A549 (cell line): ENCODE measurements around the gene DMRT3. TPM values are rescaled to one million over a fixed set of nuclear protein-coding genes. Genes with fewer than 3 reads are reported as not detected.

Experiments used
- ATAC-seq, 2 experiments: fragments of 200-7000 bp in 1 of 2; fragments of >200 bp in 1 of 2; cut with Nextera tagmentation in 1 of 2; cut with Tn5 transposase in 1 of 2; 3 replicates each; pipeline versions ENCODE4 v1.8.0 to v1.9.1; 2018 to 2020; ENCODE audit warnings: mild to moderate bottlenecking in 1 of 2, moderate library complexity in 1 of 2
- CTCF ChIA-PET: fragments of 300-600 bp; sonication (Branson Sonifier 250); formaldehyde crosslinking; extraction: SDS; loops from one replicate; lab custom pipeline; 2021; ENCODE audit warnings: antibody characterized with exemption, inconsistent platforms; lab: Yijun Ruan, JAX
- POLR2A ChIA-PET: fragments of 350-600 bp; formaldehyde crosslinking; extraction: SDS; loops from one replicate; lab custom pipeline; 2021; ENCODE audit warnings: antibody characterized with exemption, inconsistent platforms; lab: Yijun Ruan, JAX
- DNase-seq, 2 experiments: peaks; one replicate each; pipeline versions ENCODE4 v3.0.0 to v3.0.0-alpha.2; 2011 to 2016; ENCODE audit warnings: low read depth in 1 of 2, low spot score in 1 of 2
- FAIRE-seq: peaks from 2 replicates; lab custom pipeline; 2011; peaks lifted over from hg19 to GRCh38; lab: Jason Lieb, UNC
- H3K27ac ChIP-seq, 2 experiments: fragments of >200 bp; sonication (Bioruptor Twin); formaldehyde crosslinking; 3 replicates each; pipeline ENCODE4 v1.5.1; 2016 to 2017
- H3K4me1 ChIP-seq: fragments of >200 bp; sonication (Bioruptor Twin); formaldehyde crosslinking; 3 replicates; pipeline ENCODE4 v1.6.1; 2016
- H3K4me2 ChIP-seq: fragments of >200 bp; sonication (Bioruptor Twin); formaldehyde crosslinking; 3 replicates; pipeline ENCODE4 v1.6.1; 2016
- H3K4me3 ChIP-seq: fragments of >200 bp; sonication (Bioruptor Twin); formaldehyde crosslinking; 3 replicates; pipeline ENCODE4 v1.5.1; 2016
- H3K9me3 ChIP-seq: fragments of >200 bp; sonication (Bioruptor Twin); formaldehyde crosslinking; 3 replicates; pipeline ENCODE4 v1.6.1; 2016
- BCL3 ChIP-seq: fragments of >200 bp; sonication (Bioruptor Twin); formaldehyde crosslinking; IDR thresholded peaks from 3 replicates; pipeline ENCODE4 v1.6.1; 2016
- BHLHE40 ChIP-seq: IDR thresholded peaks from 2 replicates; pipeline ENCODE4 v1.6.1; 2012; ENCODE audit warnings: low read depth, low read length, inconsistent platforms
- CBX2 ChIP-seq: fragments of 200-600 bp; sonication (generic); IDR thresholded peaks from 2 replicates; pipeline ENCODE4 v1.6.1; 2016; ENCODE audit warnings: low read depth, mild to moderate bottlenecking, borderline replicate concordance
- CBX8 ChIP-seq: fragments of 200-600 bp; sonication (generic); IDR thresholded peaks from 2 replicates; pipeline ENCODE4 v1.6.1; 2016
- CEBPB ChIP-seq, 2 experiments: fragments of >200 bp in 1 of 2; sonication (Bioruptor Twin) in 1 of 2; formaldehyde crosslinking in 1 of 2; IDR thresholded peaks; 2 replicates each; pipeline ENCODE4 v1.6.1; 2012 to 2016
- CHD2 ChIP-seq: fragments of 150-350 bp; IDR thresholded peaks from 2 replicates; pipeline ENCODE4 v1.6.1; 2014; ENCODE audit warnings: low read length; ENCODE audit not compliant: partially characterized antibody
- E2F6 ChIP-seq: IDR thresholded peaks from 2 replicates; pipeline ENCODE4 v1.6.1; 2012; ENCODE audit warnings: low read depth, borderline replicate concordance
- EHF ChIP-seq: fragments of 250-450 bp; sonication (Bioruptor Pico); IDR thresholded peaks from 2 replicates; pipeline ENCODE4 v1.5.0; 2020; ENCODE audit warnings: mild to moderate bottlenecking
- FOSL2 ChIP-seq, 2 experiments: fragments of 450-650 bp in 1 of 2; fragments of >200 bp in 1 of 2; sonication (Bioruptor Twin) in 1 of 2; formaldehyde crosslinking; IDR thresholded peaks; 2 replicates each; pipeline versions ENCODE4 v1.5.0 to v1.6.1; 2016 to 2020; ENCODE audit warnings: mild to moderate bottlenecking in 1 of 2, moderate library complexity in 1 of 2
- FOXS1 ChIP-seq: fragments of 250-450 bp; sonication (Bioruptor Pico); IDR thresholded peaks from 2 replicates; pipeline ENCODE4 v1.5.0; 2020; ENCODE audit warnings: mild to moderate bottlenecking, moderate library complexity
- HDAC2 ChIP-seq: fragments of 200-600 bp; sonication (generic); IDR thresholded peaks from 2 replicates; pipeline ENCODE4 v1.6.1; 2016
- HMGXB4 ChIP-seq: fragments of 250-450 bp; sonication (Bioruptor Pico); IDR thresholded peaks from 2 replicates; pipeline ENCODE4 v1.5.0; 2021; ENCODE audit warnings: mild to moderate bottlenecking, moderate library complexity, borderline replicate concordance
- HOXA7 ChIP-seq: fragments of 250-450 bp; sonication (Bioruptor Pico); IDR thresholded peaks from 2 replicates; pipeline ENCODE4 v1.5.0; 2020; ENCODE audit warnings: mild to moderate bottlenecking, moderate library complexity
- KDM1A ChIP-seq: fragments of 200-600 bp; sonication (generic); IDR thresholded peaks from 2 replicates; pipeline ENCODE4 v1.6.1; 2016; ENCODE audit warnings: low read depth, mild to moderate bottlenecking
- MAFK ChIP-seq: fragments of 450-650 bp; IDR thresholded peaks from 2 replicates; pipeline ENCODE4 v1.6.1; 2014; ENCODE audit not compliant: partially characterized antibody
- NPAS2 ChIP-seq: fragments of 250-450 bp; sonication (Bioruptor Pico); IDR thresholded peaks from 2 replicates; pipeline ENCODE4 v1.8.0; 2022; ENCODE audit warnings: mild to moderate bottlenecking, moderate library complexity, borderline replicate concordance
- NR3C1 ChIP-seq: fragments of >200 bp; sonication (Bioruptor Twin); formaldehyde crosslinking; IDR thresholded peaks from 3 replicates; pipeline ENCODE4 v1.6.1; 2017
- POLR2AphosphoS2 ChIP-seq: conservative IDR thresholded peaks from 2 replicates; pipeline ENCODE4 v1.6.1; 2012; ENCODE audit warnings: low read length, improper control_type of control experiment, inconsistent platforms
- RCOR1 ChIP-seq: fragments of 150-350 bp; IDR thresholded peaks from 2 replicates; pipeline ENCODE4 v1.6.1; 2014; ENCODE audit warnings: antibody characterized with exemption, low read length, low read depth
- RNF2 ChIP-seq: fragments of 200-600 bp; sonication (generic); IDR thresholded peaks from 2 replicates; pipeline ENCODE4 v1.6.1; 2016; ENCODE audit warnings: low read depth, mild to moderate bottlenecking, antibody characterized with exemption, moderate library complexity, borderline replicate concordance
- TFCP2L1 ChIP-seq: fragments of 250-450 bp; sonication (Bioruptor Pico); IDR thresholded peaks from 2 replicates; pipeline ENCODE4 v1.5.0; 2021; ENCODE audit warnings: mild to moderate bottlenecking
- ZNF302 ChIP-seq: fragments of 250-450 bp; sonication (Bioruptor Pico); IDR thresholded peaks from 2 replicates; pipeline ENCODE4 v1.9.0; 2021; ENCODE audit warnings: inconsistent platforms, mild to moderate bottlenecking, moderate library complexity
- ZSCAN20 ChIP-seq: fragments of 250-450 bp; sonication (Bioruptor Pico); IDR thresholded peaks from 2 replicates; pipeline ENCODE4 v1.8.0; 2022; ENCODE audit warnings: mild to moderate bottlenecking, moderate library complexity
- WGBS: methylation state at CpG from one replicate; pipeline ENCODE4 v1.1.6; 2017; ENCODE audit errors: missing lambda C conversion rate; 5-methylcytosine and 5-hydroxymethylcytosine counted together
- polyA plus RNA-seq, 4 experiments: library from polyadenylated mRNA; depleted of rRNA in 3 of 4; stranded (reverse); fragments of >200 nt; fragmentation: RNase III in 1 of 4; extraction: RNeasy Plus Mini Kit Qiagen cat#74134 plus additional on column Dnase treatment in 1 of 4; gene quantifications; 2 replicates in 3 of 4; 3 replicates in 1 of 4; pipeline ENCODE4 v1.2.3, GENCODE V29; 2011 to 2017
- TF ChIP-seq, protein P1 (sequence below): IDR thresholded peaks from 2 replicates; pipeline ENCODE4 v1.6.1; 2012
- TF ChIP-seq, protein P2 (sequence below): IDR thresholded peaks from 2 replicates; pipeline ENCODE4 v1.6.1; 2012
- TF ChIP-seq, protein P3 (sequence below): fragments of 200-600 bp; sonication (generic); IDR thresholded peaks from 2 replicates; pipeline ENCODE4 v1.6.1; 2016; ENCODE audit warnings: antibody characterized with exemption, mild to moderate bottlenecking, moderate library complexity

The DMRT3 gene
- polyA plus RNA-seq, 2 of the 4 experiments (the other 2 are of a cell fraction): not detected

GRCh38 chr9:952546-952945 lies 23.9 kb upstream of the DMRT3 start:
- H3K9me3 ChIP-seq: no peaks in the 10 kb centered on the region
- CTCF ChIA-PET: interaction anchor here (1.1 to 1.6 kb wide), 2 partner anchors 46 to 58 kb away, joined by 3 to 5 read pairs; no protein-coding TSS in a partner anchor
- no peak overlapping the region for H3K27ac ChIP-seq
- 10% methylated on average over 4 of the region's 4 CpGs for WGBS
- no peak overlapping the region for H3K4me2 ChIP-seq
- POLR2A ChIA-PET: no interaction called here
- H3K4me1 ChIP-seq: no peaks in the 10 kb centered on the region
- no peak overlapping the region for H3K4me3 ChIP-seq
- ATAC-seq (no peak), DNase-seq (no peak), FAIRE-seq (no peak)
- no peak for TF ChIP-seq RCOR1
- no peak for TF ChIP-seq CEBPB (IDR thresholded peaks at IDR 0.05)
- no peak for TF ChIP-seq EHF
- TF ChIP-seq FOSL2 (IDR thresholded peaks at IDR 0.05): no peak
- TF ChIP-seq FOSL2 (CRISPR knock-in tag; IDR thresholded peaks at IDR 0.05): no peak
- no peak for TF ChIP-seq NPAS2 (CRISPR knock-in tag)
- TF ChIP-seq ZNF302 (CRISPR knock-in tag): no peak
- no peak for TF ChIP-seq POLR2AphosphoS2
- TF ChIP-seq HOXA7 (CRISPR knock-in tag): no peak
- TF ChIP-seq RNF2: no peak
- TF ChIP-seq CHD2: no peak
- TF ChIP-seq TFCP2L1: no peak
- TF ChIP-seq MAFK: no peak
- TF ChIP-seq FOXS1: no peak
- TF ChIP-seq BCL3: no peak
- TF ChIP-seq NR3C1: no peak
- no peak for TF ChIP-seq BHLHE40
- TF ChIP-seq HDAC2: no peak
- TF ChIP-seq, protein P1, sequence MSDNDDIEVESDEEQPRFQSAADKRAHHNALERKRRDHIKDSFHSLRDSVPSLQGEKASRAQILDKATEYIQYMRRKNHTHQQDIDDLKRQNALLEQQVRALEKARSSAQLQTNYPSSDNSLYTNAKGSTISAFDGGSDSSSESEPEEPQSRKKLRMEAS: no peak
- TF ChIP-seq HMGXB4: no peak

DNA sequence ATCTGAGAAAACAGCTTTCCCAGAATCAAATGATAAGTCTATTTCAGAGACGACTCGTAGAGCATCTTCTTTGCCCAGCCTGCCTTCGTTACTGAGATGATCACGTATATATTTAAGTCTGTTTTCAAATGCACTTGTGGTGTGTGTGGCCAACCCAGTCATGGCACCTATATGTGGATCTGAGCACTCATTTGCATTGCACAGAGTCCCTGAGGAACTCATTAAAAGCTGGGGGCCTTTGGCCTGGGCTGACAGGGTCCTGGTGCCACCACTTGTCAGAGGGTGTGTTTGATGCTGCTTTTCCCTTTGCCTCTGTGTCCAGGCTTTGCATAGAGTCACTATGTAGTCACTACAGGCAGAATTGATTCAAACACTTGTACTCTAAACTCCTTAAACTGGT lies 17.4 kb upstream of the DMRT3 start:
- ChIA-PET CTCF (no interaction called here), POLR2A (no interaction called here)
- no peaks in the 10 kb centered on the region for H3K9me3 ChIP-seq
- TF ChIP-seq CBX8: no peak
- TF ChIP-seq CBX2: no peak
- TF ChIP-seq NR3C1: no peak
- TF ChIP-seq, protein P2, sequence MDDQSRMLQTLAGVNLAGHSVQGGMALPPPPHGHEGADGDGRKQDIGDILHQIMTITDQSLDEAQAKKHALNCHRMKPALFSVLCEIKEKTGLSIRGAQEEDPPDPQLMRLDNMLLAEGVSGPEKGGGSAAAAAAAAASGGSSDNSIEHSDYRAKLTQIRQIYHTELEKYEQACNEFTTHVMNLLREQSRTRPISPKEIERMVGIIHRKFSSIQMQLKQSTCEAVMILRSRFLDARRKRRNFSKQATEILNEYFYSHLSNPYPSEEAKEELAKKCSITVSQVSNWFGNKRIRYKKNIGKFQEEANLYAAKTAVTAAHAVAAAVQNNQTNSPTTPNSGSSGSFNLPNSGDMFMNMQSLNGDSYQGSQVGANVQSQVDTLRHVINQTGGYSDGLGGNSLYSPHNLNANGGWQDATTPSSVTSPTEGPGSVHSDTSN: no peak
- H3K27ac ChIP-seq: no peak overlapping the region
- DNase-seq: no peak
- WGBS: 4% methylated on average over 4 of the region's 4 CpGs
- H3K4me1 ChIP-seq: no peaks in the 10 kb centered on the region
- ATAC-seq: no peak
- H3K4me3 ChIP-seq: no peak overlapping the region
- H3K4me2 ChIP-seq: no peak overlapping the region
- FAIRE-seq: no peak

- DNase-seq: no peak
- no peak overlapping the region for H3K4me2 ChIP-seq
- FAIRE-seq: no peak
- no peaks in the 10 kb centered on the region for H3K9me3 ChIP-seq
- H3K27ac ChIP-seq: no peak overlapping the region
- CTCF ChIA-PET: no interaction called here
- ATAC-seq: no peak
- POLR2A ChIA-PET: no interaction called here
- 3% methylated on average over 4 of the region's 4 CpGs for WGBS
- H3K4me1 ChIP-seq: no peaks in the 10 kb centered on the region
- H3K4me3 ChIP-seq: no peak overlapping the region
- TF ChIP-seq E2F6 (no peak), RCOR1 (no peak), TFCP2L1 (no peak), ZSCAN20 (CRISPR knock-in tag) (no peak), FOSL2 (IDR thresholded peaks at IDR 0.05) (no peak), FOSL2 (CRISPR knock-in tag; IDR thresholded peaks at IDR 0.05) (no peak), KDM1A (no peak)
- TF ChIP-seq, protein P2: no peak
- TF ChIP-seq, protein P3, sequence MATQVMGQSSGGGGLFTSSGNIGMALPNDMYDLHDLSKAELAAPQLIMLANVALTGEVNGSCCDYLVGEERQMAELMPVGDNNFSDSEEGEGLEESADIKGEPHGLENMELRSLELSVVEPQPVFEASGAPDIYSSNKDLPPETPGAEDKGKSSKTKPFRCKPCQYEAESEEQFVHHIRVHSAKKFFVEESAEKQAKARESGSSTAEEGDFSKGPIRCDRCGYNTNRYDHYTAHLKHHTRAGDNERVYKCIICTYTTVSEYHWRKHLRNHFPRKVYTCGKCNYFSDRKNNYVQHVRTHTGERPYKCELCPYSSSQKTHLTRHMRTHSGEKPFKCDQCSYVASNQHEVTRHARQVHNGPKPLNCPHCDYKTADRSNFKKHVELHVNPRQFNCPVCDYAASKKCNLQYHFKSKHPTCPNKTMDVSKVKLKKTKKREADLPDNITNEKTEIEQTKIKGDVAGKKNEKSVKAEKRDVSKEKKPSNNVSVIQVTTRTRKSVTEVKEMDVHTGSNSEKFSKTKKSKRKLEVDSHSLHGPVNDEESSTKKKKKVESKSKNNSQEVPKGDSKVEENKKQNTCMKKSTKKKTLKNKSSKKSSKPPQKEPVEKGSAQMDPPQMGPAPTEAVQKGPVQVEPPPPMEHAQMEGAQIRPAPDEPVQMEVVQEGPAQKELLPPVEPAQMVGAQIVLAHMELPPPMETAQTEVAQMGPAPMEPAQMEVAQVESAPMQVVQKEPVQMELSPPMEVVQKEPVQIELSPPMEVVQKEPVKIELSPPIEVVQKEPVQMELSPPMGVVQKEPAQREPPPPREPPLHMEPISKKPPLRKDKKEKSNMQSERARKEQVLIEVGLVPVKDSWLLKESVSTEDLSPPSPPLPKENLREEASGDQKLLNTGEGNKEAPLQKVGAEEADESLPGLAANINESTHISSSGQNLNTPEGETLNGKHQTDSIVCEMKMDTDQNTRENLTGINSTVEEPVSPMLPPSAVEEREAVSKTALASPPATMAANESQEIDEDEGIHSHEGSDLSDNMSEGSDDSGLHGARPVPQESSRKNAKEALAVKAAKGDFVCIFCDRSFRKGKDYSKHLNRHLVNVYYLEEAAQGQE: no peak
Measured at GRCh38 chr9:959914-960313, 16.5 kb upstream of the DMRT3 start.
